HPDE6-E6E7 (cell line): Measurements from ENCODE around the gene GPATCH2.
A peak's percentile ranks its signal among the peaks of the same experiment; 100 is the strongest.

ENCODE experiments used
- DNase-seq: peaks from one replicate; pipeline ENCODE4 v3.0.0; 2011; ENCODE audit warnings: missing footprints; ENCODE audit errors: extremely low spot score

Gene GPATCH2

GRCh38 chr1:217577336-217577735 is 53.6 kb downstream of the GPATCH2 start:
- DNase-seq: no peak

GRCh38 chr1:217574265-217574949 is 56.5 kb downstream of the GPATCH2 start:
- no peak for DNase-seq

- DNase-seq: no peak
Observed at GRCh38 chr1:217569021-217569420, 61.9 kb downstream of the GPATCH2 start.

GRCh38 chr1:217568200-217568599 is 62.7 kb downstream of the GPATCH2 start:
- no peak for DNase-seq

GRCh38 chr1:217564833-217565232 is 66.1 kb downstream of the GPATCH2 start:
- no peak for DNase-seq

- no peak for DNase-seq
Observed at GRCh38 chr1:217564207-217564606, 66.7 kb downstream of the GPATCH2 start.

GRCh38 chr1:217563179-217563578 is 67.7 kb downstream of the GPATCH2 start:
- DNase-seq: no peak

- peak; percentile 48 for DNase-seq
Observed at GRCh38 chr1:217562229-217562878, 68.5 kb downstream of the GPATCH2 start.

- DNase-seq: no peak
Observed at GRCh38 chr1:217561446-217561845, 69.4 kb downstream of the GPATCH2 start.

- no peak for DNase-seq
Observed at GRCh38 chr1:217554849-217555248, 76.0 kb downstream of the GPATCH2 start.

- no peak for DNase-seq
Observed at GRCh38 chr1:217553949-217554509, 76.9 kb downstream of the GPATCH2 start.

GRCh38 chr1:217552339-217552951 is 78.4 kb downstream of the GPATCH2 start:
- no peak for DNase-seq

- no peak for DNase-seq
Observed at GRCh38 chr1:217542837-217543236, 88.1 kb downstream of the GPATCH2 start.

GRCh38 chr1:217542136-217542777 is 88.6 kb downstream of the GPATCH2 start:
- no peak for DNase-seq

GRCh38 chr1:217540321-217540720 is 90.6 kb downstream of the GPATCH2 start:
- DNase-seq: no peak

GRCh38 chr1:217539510-217539909 is 91.4 kb downstream of the GPATCH2 start:
- no peak for DNase-seq

- peak; percentile 9 for DNase-seq
Observed at GRCh38 chr1:217535601-217536377, 95.1 kb downstream of the GPATCH2 start.

- no peak for DNase-seq
Observed at GRCh38 chr1:217534566-217534965, 96.3 kb downstream of the GPATCH2 start.

GRCh38 chr1:217528271-217528670 is 102.6 kb downstream of the GPATCH2 start:
- peak; percentile 45 for DNase-seq

GRCh38 chr1:217527151-217527550 is 103.7 kb downstream of the GPATCH2 start:
- DNase-seq: peak; percentile 22

GRCh38 chr1:217526636-217527035 is 104.3 kb downstream of the GPATCH2 start:
- no peak for DNase-seq
